Neural cell (in vitro differentiated cells): ENCODE results near the gene MYPOP. TPM values are rescaled to one million over a fixed set of nuclear protein-coding genes. Genes with fewer than 3 reads are reported as not detected.

ENCODE experiments used
- H2AFZ ChIP-seq: fragments of 200-600, 300-800 bp; sonication (generic), shearing (Covaris generic); 2 replicates; pipeline ENCODE4 v1.6.0; 2014; ENCODE audit warnings: low read depth, mild to moderate bottlenecking, antibody characterized with exemption, low read length, moderate library complexity
- H3F3A ChIP-seq: fragments of 200-600 bp; shearing (Covaris generic); 2 replicates; pipeline ENCODE4 v1.6.1; 2016; ENCODE audit warnings: mild to moderate bottlenecking, moderate library complexity, mixed read lengths, antibody characterized with exemption, low read length; ENCODE audit not compliant: insufficient read depth, poor library complexity, severe bottlenecking
- H3K27ac ChIP-seq: fragments of 200-600, 300-800 bp; sonication (generic), shearing (Covaris generic); 2 replicates; pipeline ENCODE4 v1.5.1; 2014; ENCODE audit warnings: mild to moderate bottlenecking, low read length, moderate library complexity
- H3K27me3 ChIP-seq: fragments of 300-800, 200-600 bp; sonication (generic), shearing (Covaris generic); 2 replicates; pipeline ENCODE4 v1.6.0; 2014; ENCODE audit warnings: mild to moderate bottlenecking, low read depth, low read length, moderate library complexity; ENCODE audit not compliant: insufficient read depth
- H3K36me3 ChIP-seq: fragments of 300-800, 200-600 bp; sonication (generic), shearing (Covaris generic); 2 replicates; pipeline ENCODE4 v1.5.1; 2014; ENCODE audit warnings: mild to moderate bottlenecking, antibody characterized with exemption, low read length, moderate library complexity; ENCODE audit not compliant: insufficient read depth
- H3K4me2 ChIP-seq: fragments of 300-800, 200-600 bp; sonication (generic), shearing (Covaris generic); 2 replicates; pipeline ENCODE4 v1.6.0; 2014; ENCODE audit warnings: mild to moderate bottlenecking, low read length
- H3K4me3 ChIP-seq: fragments of 300-800, 200-600 bp; sonication (generic), shearing (Covaris generic); 2 replicates; pipeline ENCODE4 v1.5.1; 2014; ENCODE audit warnings: mild to moderate bottlenecking, low read length, moderate library complexity
- H3K79me2 ChIP-seq: fragments of 200-600 bp; shearing (Covaris generic); replicated peaks from 2 replicates; pipeline ENCODE4 v1.6.0; 2014; ENCODE audit warnings: mild to moderate bottlenecking, low read length, moderate library complexity; ENCODE audit not compliant: insufficient read depth
- H3K9ac ChIP-seq: fragments of 300-800, 200-600 bp; sonication (generic), shearing (Covaris generic); 2 replicates; pipeline ENCODE4 v1.6.1; 2016; ENCODE audit warnings: mild to moderate bottlenecking, low read length, mixed read lengths
- H3K9me2 ChIP-seq: fragments of 200-600 bp; shearing (Covaris generic); 2 replicates; pipeline ENCODE4 v1.6.1; 2016; ENCODE audit warnings: mild to moderate bottlenecking, low read length, mixed read lengths; ENCODE audit not compliant: insufficient read depth
- H3K9me3 ChIP-seq: fragments of 200-600, 300-800 bp; sonication (generic), shearing (Covaris generic); 2 replicates; pipeline ENCODE4 v1.6.1; 2016; ENCODE audit warnings: mild to moderate bottlenecking, mixed run types, low read length, moderate library complexity, mixed read lengths
- H4K20me1 ChIP-seq: fragments of 200-600 bp; shearing (Covaris generic); 2 replicates; pipeline ENCODE4 v1.6.1; 2016; ENCODE audit warnings: mild to moderate bottlenecking, mixed run types; ENCODE audit not compliant: insufficient read depth
- CTCF ChIP-seq: fragments of 450-650 bp; IDR thresholded peaks from 2 replicates; pipeline ENCODE4 v1.5.1; 2014; ENCODE audit warnings: antibody characterized with exemption, mild to moderate bottlenecking, moderate library complexity; ENCODE audit not compliant: poor library complexity, severe bottlenecking
- EP300 ChIP-seq: fragments of 450-650 bp; conservative IDR thresholded peaks from 2 replicates; pipeline ENCODE4 v1.6.1; 2014; ENCODE audit warnings: antibody characterized with exemption, mild to moderate bottlenecking, moderate library complexity; ENCODE audit not compliant: poor library complexity, severe bottlenecking
- EZH2 ChIP-seq: fragments of 200-600, 300-800 bp; shearing (Covaris generic), sonication (generic); IDR thresholded peaks from 2 replicates; pipeline ENCODE4 v1.6.1; 2014; ENCODE audit warnings: antibody characterized with exemption, low read length, borderline replicate concordance, mild to moderate bottlenecking; ENCODE audit not compliant: insufficient read depth, poor library complexity, severe bottlenecking
- MXI1 ChIP-seq: fragments of 450-650 bp; conservative IDR thresholded peaks from 2 replicates; pipeline ENCODE4 v1.6.1; 2014; ENCODE audit warnings: antibody characterized with exemption, mild to moderate bottlenecking; ENCODE audit not compliant: poor library complexity, severe bottlenecking
- POLR2AphosphoS5 ChIP-seq: IDR thresholded peaks from 2 replicates; pipeline ENCODE4 v1.6.1; 2012
- RAD21 ChIP-seq: fragments of 450-650 bp; conservative IDR thresholded peaks from 2 replicates; pipeline ENCODE4 v1.6.1; 2014; ENCODE audit warnings: antibody characterized with exemption, mild to moderate bottlenecking, moderate library complexity
- REST ChIP-seq: IDR thresholded peaks from 2 replicates; pipeline ENCODE4 v1.6.1; 2012; ENCODE audit warnings: borderline replicate concordance
- SMC3 ChIP-seq: fragments of 450-650 bp; conservative IDR thresholded peaks from 2 replicates; pipeline ENCODE4 v1.6.1; 2014; ENCODE audit warnings: antibody characterized with exemption, mild to moderate bottlenecking, moderate library complexity; ENCODE audit not compliant: poor library complexity
- TAF1 ChIP-seq: IDR thresholded peaks from 2 replicates; pipeline ENCODE4 v1.6.1; 2012; ENCODE audit warnings: low read depth
- polyA plus RNA-seq: library from polyadenylated mRNA; depleted of rRNA; stranded (reverse); fragments of >200 nt; gene quantifications from 2 replicates; pipeline ENCODE4 v1.2.3, GENCODE V29; 2014

The MYPOP gene
- polyA plus RNA-seq, 1 donor from 2014 or later = 0.90 TPM

GRCh38 chr19:45866400-45867176, 35.8 kb downstream of the MYPOP start:
- TF ChIP-seq MXI1 = no peak
- no peak for TF ChIP-seq EZH2
- TF ChIP-seq RAD21 = no peak
- TF ChIP-seq REST = no peak
- TF ChIP-seq CTCF = no peak
- TF ChIP-seq SMC3 = no peak
- TF ChIP-seq POLR2AphosphoS5 = no peak
- no peak for TF ChIP-seq TAF1
- no peak for TF ChIP-seq EP300
- H3K4me3 ChIP-seq = no peak overlapping the region
- no peaks in the 10 kb centered on the region for H4K20me1 ChIP-seq
- H3K4me2 ChIP-seq = no peak overlapping the region
- H3F3A ChIP-seq = no peaks in the 10 kb centered on the region
- H3K79me2 ChIP-seq = no peaks in the 10 kb centered on the region
- H3K27me3 ChIP-seq = peaks cover 35% of the 10 kb centered on the region
- no peaks in the 10 kb centered on the region for H3K9me3 ChIP-seq
- no peaks in the 10 kb centered on the region for H3K36me3 ChIP-seq
- no peak overlapping the region for H3K27ac ChIP-seq
- H3K9ac ChIP-seq = no peak overlapping the region
- no peaks in the 10 kb centered on the region for H3K9me2 ChIP-seq
- no peak overlapping the region for H2AFZ ChIP-seq

GRCh38 chr19:45865269-45865948, 37.0 kb downstream of the MYPOP start:
- Histone ChIP-seq H3K9ac (no peak overlapping the region), H3K27me3 (peaks cover 35% of the 10 kb centered on the region), H3K27ac (no peak overlapping the region), H3K4me3 (no peak overlapping the region), H3K36me3 (no peaks in the 10 kb centered on the region), H3K4me2 (no peak overlapping the region), H3K9me2 (no peaks in the 10 kb centered on the region), H3K79me2 (peaks cover 4% of the 10 kb centered on the region), H3K9me3 (no peaks in the 10 kb centered on the region), H2AFZ (no peak overlapping the region), H4K20me1 (no peaks in the 10 kb centered on the region), H3F3A (no peaks in the 10 kb centered on the region)
- TF ChIP-seq TAF1 (no peak), SMC3 (no peak), MXI1 (no peak), CTCF (no peak), EZH2 (no peak), RAD21 (no peak), REST (no peak), POLR2AphosphoS5 (no peak), EP300 (no peak)
